ENCODE results near the gene NEK1.

NEK1 gene

DNA sequence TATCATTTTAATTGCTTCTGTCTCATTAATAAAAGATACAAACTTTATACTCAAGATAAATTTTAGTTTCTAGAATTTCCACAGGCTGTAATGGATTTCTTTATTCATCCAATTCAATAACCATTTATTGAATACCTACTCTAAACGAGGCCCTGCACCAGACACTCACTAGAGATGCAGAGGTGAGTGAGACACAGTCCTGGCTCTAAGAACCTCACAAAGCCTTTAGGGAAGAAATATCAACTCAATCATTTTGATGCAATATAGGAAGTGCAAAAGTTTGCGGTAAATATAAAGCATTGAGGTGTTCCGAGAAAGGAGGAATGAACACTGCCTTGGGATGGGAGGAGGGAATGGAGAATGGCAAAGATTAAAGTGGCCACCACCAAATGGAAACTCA, 260.0 kb downstream of the NEK1 start:
- TF ChIP-seq, protein P1, sequence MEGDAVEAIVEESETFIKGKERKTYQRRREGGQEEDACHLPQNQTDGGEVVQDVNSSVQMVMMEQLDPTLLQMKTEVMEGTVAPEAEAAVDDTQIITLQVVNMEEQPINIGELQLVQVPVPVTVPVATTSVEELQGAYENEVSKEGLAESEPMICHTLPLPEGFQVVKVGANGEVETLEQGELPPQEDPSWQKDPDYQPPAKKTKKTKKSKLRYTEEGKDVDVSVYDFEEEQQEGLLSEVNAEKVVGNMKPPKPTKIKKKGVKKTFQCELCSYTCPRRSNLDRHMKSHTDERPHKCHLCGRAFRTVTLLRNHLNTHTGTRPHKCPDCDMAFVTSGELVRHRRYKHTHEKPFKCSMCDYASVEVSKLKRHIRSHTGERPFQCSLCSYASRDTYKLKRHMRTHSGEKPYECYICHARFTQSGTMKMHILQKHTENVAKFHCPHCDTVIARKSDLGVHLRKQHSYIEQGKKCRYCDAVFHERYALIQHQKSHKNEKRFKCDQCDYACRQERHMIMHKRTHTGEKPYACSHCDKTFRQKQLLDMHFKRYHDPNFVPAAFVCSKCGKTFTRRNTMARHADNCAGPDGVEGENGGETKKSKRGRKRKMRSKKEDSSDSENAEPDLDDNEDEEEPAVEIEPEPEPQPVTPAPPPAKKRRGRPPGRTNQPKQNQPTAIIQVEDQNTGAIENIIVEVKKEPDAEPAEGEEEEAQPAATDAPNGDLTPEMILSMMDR (conservative IDR thresholded peaks at IDR 0.05; ENCODE audit: low read depth, low read length): no peak
- no peak overlapping the region for H3K4me3 ChIP-seq (ENCODE audit: low read length)
- DNase-seq (ENCODE audit: low read depth): no peak

DNA sequence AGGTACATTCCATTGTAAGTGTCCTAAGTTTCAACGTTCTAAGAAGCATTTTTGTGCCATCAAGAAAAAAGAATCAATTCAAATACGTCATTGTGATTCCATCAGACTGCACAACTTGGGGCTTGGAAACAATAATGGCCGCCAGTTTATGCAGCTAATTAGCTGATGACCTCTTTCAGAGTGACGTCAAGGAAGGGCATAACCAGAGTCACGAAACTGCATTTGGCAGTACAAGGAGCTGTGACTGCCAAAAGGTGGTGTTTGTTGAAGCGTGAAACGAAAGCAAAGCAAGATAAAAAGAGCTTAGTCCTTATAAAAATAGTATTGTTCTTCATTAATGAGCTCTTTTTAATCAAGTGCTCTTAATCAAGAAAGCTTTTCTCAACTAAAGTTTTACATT, 260.5 kb downstream of the NEK1 start:
- TF ChIP-seq, protein P1 (conservative IDR thresholded peaks at IDR 0.05; ENCODE audit: low read depth, low read length): no peak
- peak; percentile 100 for DNase-seq (ENCODE audit: low read depth)

DNA sequence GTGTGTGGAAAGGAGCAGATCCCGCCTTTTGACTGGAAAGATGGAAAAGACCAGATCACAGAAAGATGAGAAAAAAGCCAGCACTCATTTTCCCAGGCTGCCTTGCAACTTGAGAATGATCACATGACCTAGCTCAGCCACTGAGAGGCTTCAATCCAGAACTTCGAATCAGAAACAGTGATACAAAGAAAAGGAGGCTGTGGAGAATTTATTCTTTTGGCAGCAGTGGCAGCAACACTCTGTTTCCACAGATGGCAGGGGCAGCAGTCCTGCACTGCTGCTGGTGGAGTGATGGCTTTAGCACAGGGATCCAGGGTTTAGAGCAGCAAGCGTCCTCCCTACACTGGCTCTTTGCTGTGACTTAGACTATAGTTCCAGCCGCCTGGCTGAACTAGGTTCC, 263.8 kb downstream of the NEK1 start:
- H3K4me3 ChIP-seq (ENCODE audit: low read length): no peak overlapping the region
- DNase-seq (ENCODE audit: low read depth): no peak
- TF ChIP-seq, protein P1 (conservative IDR thresholded peaks at IDR 0.05; ENCODE audit: low read depth, low read length): no peak

More for the DNA sequence above, 260.5 kb downstream of the NEK1 start:
- H3K4me3 ChIP-seq (ENCODE audit: low read length): no peak overlapping the region

DNA sequence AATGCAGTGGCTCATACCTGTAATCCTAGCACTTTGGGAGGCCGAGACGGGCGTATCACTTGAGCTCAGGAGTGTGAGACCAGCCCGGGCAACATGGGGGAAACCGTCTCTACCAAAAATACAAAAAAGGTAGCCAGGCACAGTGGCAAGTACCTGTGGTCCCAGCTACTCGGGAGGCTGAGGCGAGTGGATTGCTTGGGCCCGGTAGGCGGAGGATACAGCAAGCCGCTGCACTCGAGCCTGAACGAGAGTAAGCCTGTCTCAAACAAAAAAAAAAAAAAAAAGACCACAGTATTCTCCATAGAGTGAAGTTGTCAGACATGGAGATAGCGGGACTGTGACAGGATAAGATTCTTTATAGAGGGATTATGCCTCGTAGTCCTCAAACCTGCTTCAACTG, 265.5 kb downstream of the NEK1 start:
- no peak for DNase-seq (ENCODE audit: low read depth)
- TF ChIP-seq, protein P1 (conservative IDR thresholded peaks at IDR 0.05; ENCODE audit: low read depth, low read length): no peak
- no peak overlapping the region for H3K4me3 ChIP-seq (ENCODE audit: low read length)

DNA sequence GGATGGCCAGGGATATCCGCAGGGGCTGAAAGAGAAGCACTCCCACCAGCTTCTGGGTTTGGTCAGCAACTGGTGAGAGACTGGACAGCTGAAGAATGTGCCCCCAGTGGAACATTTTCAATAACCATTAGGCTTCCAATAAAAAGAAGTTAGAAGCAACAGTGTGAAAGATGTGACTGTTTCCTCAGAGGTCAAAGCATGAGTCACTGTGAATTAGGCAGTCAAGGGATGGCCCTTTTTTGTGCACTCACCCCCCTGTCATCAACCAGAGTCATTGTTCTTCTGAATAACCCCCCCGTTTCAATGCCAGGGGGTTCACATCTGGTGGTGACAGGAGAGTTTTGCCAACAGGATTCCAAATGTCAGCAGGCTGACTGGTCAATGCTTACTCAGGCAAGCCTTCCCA, 267.1 kb downstream of the NEK1 start:
- TF ChIP-seq, protein P1 (conservative IDR thresholded peaks at IDR 0.05; ENCODE audit: low read depth, low read length): no peak
- H3K4me3 ChIP-seq (ENCODE audit: low read length): no peak overlapping the region
- peak; percentile 96 for DNase-seq (ENCODE audit: low read depth)

All from retinal pigment epithelial cell (primary cell).